Measurements from ENCODE around the gene UCHL1. TPM values are rescaled to one million over a fixed set of nuclear protein-coding genes. Genes with fewer than 3 reads are reported as not detected.

UCHL1 gene
- polyA plus RNA-seq, 2 of the 4 experiments (the other 2 are of a cell fraction) = 953 to 1,819 TPM

GRCh38 chr4:41290479-41290878 is 33.8 kb downstream of the UCHL1 start:
- POLR2A ChIA-PET = no interaction called here
- CTCF ChIA-PET = interaction anchor here (1.9 to 2.0 kb wide), 2 partner anchors 10 to 353 kb away, joined by 5 to 7 read pairs; no protein-coding TSS in a partner anchor
- TF ChIP-seq EP300 (IDR thresholded peaks at IDR 0.05) = no peak
- TF ChIP-seq HOXB13 (CRISPR knock-in tag; IDR thresholded peaks at IDR 0.05; ENCODE audit: low read depth) = no peak
- TF ChIP-seq PBX3 (IDR thresholded peaks at IDR 0.05) = no peak
- TF ChIP-seq CHD4 (IDR thresholded peaks at IDR 0.05; ENCODE audit: borderline replicate concordance) = no peak
- no peak for TF ChIP-seq MAX (IDR thresholded peaks at IDR 0.05)
- no peak for TF ChIP-seq USF2 (IDR thresholded peaks at IDR 0.05)
- TF ChIP-seq HOXB5 (CRISPR knock-in tag; IDR thresholded peaks at IDR 0.05) = no peak
- TF ChIP-seq FOSL2 (IDR thresholded peaks at IDR 0.05) = no peak
- no peak for TF ChIP-seq FOSL2 (CRISPR knock-in tag; IDR thresholded peaks at IDR 0.05)
- no peak for TF ChIP-seq NR3C1 (IDR thresholded peaks at IDR 0.05)
- no peak for TF ChIP-seq KDM1A (IDR thresholded peaks at IDR 0.05; ENCODE audit: low read depth)
- TF ChIP-seq JUN (IDR thresholded peaks at IDR 0.05) = no peak
- TF ChIP-seq ELK1 (IDR thresholded peaks at IDR 0.05; ENCODE audit: low read depth, low read length) = no peak
- TF ChIP-seq ESRRA (IDR thresholded peaks at IDR 0.05; ENCODE audit: borderline replicate concordance, low read length) = no peak
- no peak for TF ChIP-seq TFCP2L1 (CRISPR knock-in tag; IDR thresholded peaks at IDR 0.05)

GRCh38 chr4:41294445-41295062 is 37.8 kb downstream of the UCHL1 start:
- WGBS (ENCODE audit: missing lambda C conversion rate) = 57% methylated on average over 7 of the region's 7 CpGs
- H3K9me3 ChIP-seq = peaks cover 2% of the 10 kb centered on the region; the same call in 1 of the 3 replicates
- ChIA-PET POLR2A (no interaction called here), CTCF (interaction anchor here (2.7 kb wide), 1 partner anchor 15 kb away, joined by 15 read pairs; no protein-coding TSS in a partner anchor)
- no peak for FAIRE-seq
- no peaks in the 10 kb centered on the region for H3K4me1 ChIP-seq
- H3K4me3 ChIP-seq = no peak overlapping the region
- DNase-seq (ENCODE audit: low read depth in 1 of 2, low spot score in 1 of 2) = peak in 1 of 2 experiments; percentile 61
- H3K4me2 ChIP-seq = no peak overlapping the region
- TF ChIP-seq ZFP36 (IDR thresholded peaks at IDR 0.05; ENCODE audit: borderline replicate concordance, partially characterized antibody) (peak; percentile 47), RNF2 (IDR thresholded peaks at IDR 0.05; ENCODE audit: borderline replicate concordance, low read depth) (no peak)
- H3K27ac ChIP-seq = no peak overlapping the region
- ATAC-seq = no peak

More at GRCh38 chr4:41290479-41290878, 33.8 kb downstream of the UCHL1 start:
- 69% methylated on average over 4 of the region's 4 CpGs for WGBS (ENCODE audit: missing lambda C conversion rate)
- ATAC-seq = no peak
- Histone ChIP-seq H3K4me1 (peaks cover 21% of the 10 kb centered on the region), H3K4me3 (no peak overlapping the region), H3K4me2 (no peak overlapping the region; the same call in 2 of the 3 replicates), H3K9me3 (peaks cover 11% of the 10 kb centered on the region; the same call in 1 of the 3 replicates), H3K27ac (no peak overlapping the region)
- no peak for DNase-seq (ENCODE audit: low read depth in 1 of 2, low spot score in 1 of 2)
- FAIRE-seq = no peak

GRCh38 chr4:41296995-41297394 is 40.3 kb downstream of the UCHL1 start:
- Histone ChIP-seq H3K4me1 (no peaks in the 10 kb centered on the region), H3K27ac (no peak overlapping the region), H3K9me3 (peaks cover 2% of the 10 kb centered on the region; the same call in 1 of the 3 replicates), H3K4me2 (no peak overlapping the region), H3K4me3 (no peak overlapping the region)
- FAIRE-seq = no peak
- CTCF ChIA-PET = interaction anchor here (2.0 kb wide), 1 partner anchor 16 kb away, joined by 8 read pairs; no protein-coding TSS in a partner anchor
- ATAC-seq = no peak
- TF ChIP-seq ZNF302 (CRISPR knock-in tag; IDR thresholded peaks at IDR 0.05) (no peak), FOSL2 (IDR thresholded peaks at IDR 0.05) (no peak), FOSL2 (CRISPR knock-in tag; IDR thresholded peaks at IDR 0.05) (no peak), ZFP36 (IDR thresholded peaks at IDR 0.05; ENCODE audit: borderline replicate concordance, partially characterized antibody) (no peak), EHF (CRISPR knock-in tag; IDR thresholded peaks at IDR 0.05) (no peak), POLR2AphosphoS2 (conservative IDR thresholded peaks at IDR 0.05; ENCODE audit: low read length) (no peak), HEYL (CRISPR knock-in tag; IDR thresholded peaks at IDR 0.05) (no peak), ZC3H11A (IDR thresholded peaks at IDR 0.05) (no peak), MAZ (IDR thresholded peaks at IDR 0.05; ENCODE audit: borderline replicate concordance, low read depth, low read length) (no peak), NFE2L2 (conservative IDR thresholded peaks at IDR 0.05; ENCODE audit: low read length) (no peak), SREBF2 (IDR thresholded peaks at IDR 0.05) (no peak), JUN (IDR thresholded peaks at IDR 0.05) (no peak), HOXB13 (CRISPR knock-in tag; IDR thresholded peaks at IDR 0.05; ENCODE audit: low read depth) (no peak), HOXA7 (CRISPR knock-in tag; IDR thresholded peaks at IDR 0.05) (no peak), RFX5 (IDR thresholded peaks at IDR 0.05) (no peak)
- no peak for DNase-seq (ENCODE audit: low read depth in 1 of 2, low spot score in 1 of 2)
- 36% methylated on average over 1 of the region's 1 CpG for WGBS (ENCODE audit: missing lambda C conversion rate)
- POLR2A ChIA-PET = no interaction called here
